Suprapubic skin (tissue), 4 donors: Measurements from ENCODE around the gene C1QTNF9. TPM values are rescaled to one million over a fixed set of nuclear protein-coding genes. Genes with fewer than 3 reads are reported as not detected.

ENCODE experiments used
- DNase-seq, 2 donors: peaks; one replicate each; pipeline ENCODE4 v3.0.0-alpha.2; 2019; ENCODE audit warnings: low spot score in 2 of 2
- H3K27ac ChIP-seq: fragments of 200-600 bp; sonication (generic); one replicate; pipeline ENCODE4 v1.5.1; 2019
- H3K27me3 ChIP-seq: fragments of 200-600 bp; sonication (generic); one replicate; pipeline ENCODE4 v1.5.1; 2019
- H3K36me3 ChIP-seq: fragments of 200-600 bp; sonication (generic); one replicate; pipeline ENCODE4 v1.5.1; 2019
- H3K4me1 ChIP-seq: fragments of 200-600 bp; sonication (generic); one replicate; pipeline ENCODE4 v1.5.1; 2019
- H3K4me3 ChIP-seq: fragments of 200-600 bp; sonication (generic); one replicate; pipeline ENCODE4 v1.5.1; 2019; ENCODE audit warnings: mild to moderate bottlenecking
- H3K9me3 ChIP-seq: fragments of 200-600 bp; sonication (generic); one replicate; pipeline ENCODE4 v1.5.1; 2019
- EP300 ChIP-seq: sonication (generic); formaldehyde crosslinking; IDR thresholded peaks from one replicate; pipeline ENCODE4 v1.6.1; 2017; ENCODE audit warnings: antibody characterized with exemption
- POLR2A ChIP-seq, 2 donors: fragments of 450-650 bp; IDR thresholded peaks; one replicate each; pipeline ENCODE4 v1.6.1; 2017; ENCODE audit warnings: antibody characterized with exemption in 2 of 2, mild to moderate bottlenecking in 2 of 2, moderate library complexity in 2 of 2
- POLR2AphosphoS5 ChIP-seq, 3 donors: sonication (generic); formaldehyde crosslinking; IDR thresholded peaks; one replicate each; pipeline ENCODE4 v1.6.1; 2017; ENCODE audit warnings: antibody characterized with exemption in 3 of 3
- WGBS: methylation state at CpG from one replicate; pipeline ENCODE4 v1.1.5; 2018; 5-methylcytosine and 5-hydroxymethylcytosine counted together
- total RNA-seq, 4 donors: library from RNA; depleted of rRNA; stranded (reverse); fragments of >200 nt; gene quantifications; one replicate each; pipeline ENCODE4 v1.1.0, GENCODE V29; 2016
- TF ChIP-seq, protein P1 (sequence below), 2 donors: fragments of 200-600 bp in 1 of 2; fragments of 450-650 bp in 1 of 2; sonication (generic) in 1 of 2; IDR thresholded peaks; one replicate each; pipeline ENCODE4 v1.5.1; 2016 to 2019; ENCODE audit warnings: antibody characterized with exemption in 2 of 2, mild to moderate bottlenecking in 1 of 2, moderate library complexity in 1 of 2

The C1QTNF9 gene
- total RNA-seq, 4 donors from 2014 or later, result 0.42 to 0.49 TPM; not detected in 2

DNA sequence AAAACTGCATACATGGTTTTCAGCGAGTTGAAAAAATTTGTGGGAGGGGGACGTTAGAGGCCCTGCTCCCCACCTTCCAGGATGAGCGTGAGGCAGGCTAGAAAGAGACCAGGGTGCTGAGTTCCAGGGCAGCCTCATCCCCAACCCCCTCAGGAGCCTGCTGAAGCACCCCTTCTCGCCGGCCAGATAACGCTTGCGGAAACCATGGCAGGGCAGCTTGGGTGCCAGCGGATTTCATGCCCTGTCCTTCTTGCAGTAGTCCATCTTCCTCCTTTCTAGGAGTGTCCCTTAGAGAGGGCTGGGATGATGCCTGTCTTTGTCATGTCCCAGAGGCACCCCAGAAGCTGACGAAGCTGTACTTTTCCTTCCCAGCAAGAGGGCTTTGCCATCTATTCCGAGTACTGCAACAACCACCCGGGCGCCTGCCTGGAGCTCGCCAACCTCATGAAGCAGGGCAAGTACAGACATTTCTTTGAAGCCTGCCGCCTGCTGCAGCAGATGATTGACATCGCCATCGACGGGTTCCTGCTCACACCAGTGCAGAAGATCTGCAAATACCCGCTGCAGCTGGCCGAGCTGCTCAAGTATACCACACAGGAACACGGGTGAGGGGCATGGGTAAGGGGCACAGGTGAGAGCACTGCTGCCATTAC lies 19.0 kb upstream of the C1QTNF9 start:
- H3K36me3 ChIP-seq, result peaks cover 71% of the 10 kb centered on the region
- 78% methylated on average over 16 of the region's 20 CpGs for WGBS

DNA sequence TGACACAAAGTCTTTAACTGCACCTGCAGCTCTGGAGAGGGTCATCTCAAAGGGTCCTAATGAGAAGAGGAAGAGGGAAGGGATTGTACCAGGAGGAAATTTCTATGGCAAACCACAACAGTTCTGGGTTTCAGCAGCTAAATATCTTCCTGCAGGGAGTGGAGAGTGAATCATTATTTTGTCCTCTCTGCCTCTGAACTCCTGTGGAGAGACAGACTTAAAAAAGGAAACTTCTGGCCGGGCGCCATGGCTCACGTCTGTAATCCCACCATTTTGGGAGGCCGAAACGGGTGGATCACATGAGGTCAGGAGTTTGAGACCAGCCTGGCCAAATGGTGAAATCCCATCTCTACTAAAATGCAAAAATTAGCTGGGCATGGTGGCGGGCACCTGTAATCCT lies 16.9 kb upstream of the C1QTNF9 start:
- DNase-seq, result no peak
- Histone ChIP-seq H3K4me1 (no peaks in the 10 kb centered on the region), H3K27me3 (no peaks in the 10 kb centered on the region), H3K36me3 (peaks cover 68% of the 10 kb centered on the region), H3K9me3 (no peaks in the 10 kb centered on the region), H3K4me3 (no peak overlapping the region), H3K27ac (no peak overlapping the region)
- TF ChIP-seq POLR2AphosphoS5 (IDR thresholded peaks at IDR 0.05) (no peak), POLR2A (IDR thresholded peaks at IDR 0.05) (no peak), EP300 (no peak)
- TF ChIP-seq, protein P1, sequence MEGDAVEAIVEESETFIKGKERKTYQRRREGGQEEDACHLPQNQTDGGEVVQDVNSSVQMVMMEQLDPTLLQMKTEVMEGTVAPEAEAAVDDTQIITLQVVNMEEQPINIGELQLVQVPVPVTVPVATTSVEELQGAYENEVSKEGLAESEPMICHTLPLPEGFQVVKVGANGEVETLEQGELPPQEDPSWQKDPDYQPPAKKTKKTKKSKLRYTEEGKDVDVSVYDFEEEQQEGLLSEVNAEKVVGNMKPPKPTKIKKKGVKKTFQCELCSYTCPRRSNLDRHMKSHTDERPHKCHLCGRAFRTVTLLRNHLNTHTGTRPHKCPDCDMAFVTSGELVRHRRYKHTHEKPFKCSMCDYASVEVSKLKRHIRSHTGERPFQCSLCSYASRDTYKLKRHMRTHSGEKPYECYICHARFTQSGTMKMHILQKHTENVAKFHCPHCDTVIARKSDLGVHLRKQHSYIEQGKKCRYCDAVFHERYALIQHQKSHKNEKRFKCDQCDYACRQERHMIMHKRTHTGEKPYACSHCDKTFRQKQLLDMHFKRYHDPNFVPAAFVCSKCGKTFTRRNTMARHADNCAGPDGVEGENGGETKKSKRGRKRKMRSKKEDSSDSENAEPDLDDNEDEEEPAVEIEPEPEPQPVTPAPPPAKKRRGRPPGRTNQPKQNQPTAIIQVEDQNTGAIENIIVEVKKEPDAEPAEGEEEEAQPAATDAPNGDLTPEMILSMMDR (IDR thresholded peaks at IDR 0.05), result no peak
- 85% methylated on average over 6 of the region's 6 CpGs for WGBS

More for the DNA sequence above, 19.0 kb upstream of the C1QTNF9 start:
- Histone ChIP-seq H3K9me3 (no peaks in the 10 kb centered on the region), H3K27me3 (no peaks in the 10 kb centered on the region), H3K27ac (no peak overlapping the region), H3K4me1 (no peaks in the 10 kb centered on the region), H3K4me3 (no peak overlapping the region)
- TF ChIP-seq, protein P1 (IDR thresholded peaks at IDR 0.05), result no peak
- TF ChIP-seq EP300 (no peak), POLR2A (IDR thresholded peaks at IDR 0.05) (no peak), POLR2AphosphoS5 (IDR thresholded peaks at IDR 0.05) (no peak)
- DNase-seq, result no peak

DNA sequence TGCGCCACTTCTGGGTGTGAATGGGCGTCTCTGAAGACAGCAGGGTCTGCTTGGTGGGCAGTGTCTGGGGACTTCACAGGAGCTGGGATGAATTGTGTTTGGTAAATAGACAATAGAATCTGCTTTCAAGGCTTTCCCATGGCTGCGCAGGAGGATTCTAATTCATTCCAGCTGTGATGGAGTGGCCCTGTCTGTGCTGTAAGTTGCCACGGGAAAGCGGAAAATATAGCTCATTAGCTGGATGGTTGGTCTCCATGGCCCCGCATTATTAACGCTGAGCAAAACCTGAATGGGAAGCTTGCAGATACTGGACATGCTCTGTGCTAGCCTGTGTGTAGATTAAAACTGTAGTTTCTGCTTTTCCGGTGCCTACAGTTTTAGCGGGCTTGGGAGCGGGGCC lies 15.6 kb upstream of the C1QTNF9 start:
- DNase-seq, result no peak
- H3K4me1 ChIP-seq, result no peaks in the 10 kb centered on the region
- H3K36me3 ChIP-seq, result peaks cover 77% of the 10 kb centered on the region
- H3K27me3 ChIP-seq, result no peaks in the 10 kb centered on the region
- TF ChIP-seq, protein P1 (IDR thresholded peaks at IDR 0.05), result no peak
- TF ChIP-seq POLR2A (IDR thresholded peaks at IDR 0.05), result no peak
- TF ChIP-seq POLR2AphosphoS5 (IDR thresholded peaks at IDR 0.05), result no peak
- TF ChIP-seq EP300, result no peak
- H3K27ac ChIP-seq, result no peak overlapping the region
- H3K9me3 ChIP-seq, result no peaks in the 10 kb centered on the region
- 84% methylated on average over 10 of the region's 10 CpGs for WGBS
- no peak overlapping the region for H3K4me3 ChIP-seq

DNA sequence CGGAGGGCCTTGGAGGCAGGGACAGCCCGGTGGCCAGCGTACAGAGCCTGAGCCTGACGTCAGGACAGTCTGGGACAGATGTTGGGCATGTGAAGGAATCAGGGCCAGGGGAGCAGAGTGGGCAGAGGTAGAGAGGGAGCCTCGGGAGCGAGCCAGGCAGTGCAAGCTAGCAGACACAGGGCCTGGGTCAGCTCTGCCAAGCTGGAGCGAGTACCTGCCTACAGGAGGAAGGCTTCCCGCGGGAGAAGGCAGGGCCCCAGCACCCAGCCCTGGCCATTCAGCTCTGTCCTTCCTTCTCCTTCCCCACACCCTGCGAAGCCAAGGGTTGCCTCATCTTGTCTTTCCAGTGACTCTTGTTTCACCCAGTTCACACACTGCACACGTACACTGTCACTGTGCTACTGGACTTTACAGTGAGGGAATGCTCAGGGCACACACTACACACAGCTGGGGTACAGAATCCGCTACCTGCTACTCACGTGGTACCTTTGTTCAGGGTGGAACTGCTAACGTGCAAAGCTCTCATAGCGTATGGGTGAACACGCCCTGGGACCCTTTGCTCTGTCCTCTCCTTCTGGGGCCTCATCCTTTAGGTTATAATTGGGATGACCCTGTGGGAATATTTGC lies 9.8 kb upstream of the C1QTNF9 start:
- Histone ChIP-seq H3K36me3 (peaks cover 85% of the 10 kb centered on the region), H3K4me3 (no peak overlapping the region)
- whole genome bisulfite sequencing, result 93% methylated on average over 15 of the region's 16 CpGs

DNA sequence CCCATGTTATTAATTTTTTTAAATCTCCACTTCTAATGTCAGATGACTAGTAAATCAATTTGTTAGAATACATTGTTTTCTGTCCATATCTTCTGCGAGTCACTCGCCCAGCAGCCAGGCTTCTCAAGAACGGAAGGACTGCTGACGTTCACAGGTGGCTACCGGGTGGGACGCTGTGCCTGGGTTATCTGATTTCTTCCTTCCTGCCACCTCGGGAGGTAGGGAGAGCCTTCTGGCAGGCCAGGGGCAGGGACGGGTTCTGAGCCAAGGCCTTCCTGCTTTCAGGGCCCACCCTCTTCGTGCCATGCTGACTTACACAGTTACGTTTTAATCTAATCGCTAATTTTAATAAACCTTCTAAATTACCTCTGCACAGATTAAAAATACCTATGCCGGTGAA lies 7.9 kb upstream of the C1QTNF9 start:
- Histone ChIP-seq H3K27me3 (no peaks in the 10 kb centered on the region), H3K4me1 (no peaks in the 10 kb centered on the region), H3K4me3 (no peak overlapping the region), H3K9me3 (no peaks in the 10 kb centered on the region), H3K36me3 (peaks cover 71% of the 10 kb centered on the region), H3K27ac (no peak overlapping the region)
- WGBS, result 81% methylated on average over 12 of the region's 12 CpGs
- no peak for TF ChIP-seq EP300
- no peak for TF ChIP-seq POLR2AphosphoS5 (IDR thresholded peaks at IDR 0.05)
- TF ChIP-seq, protein P1 (IDR thresholded peaks at IDR 0.05), result no peak
- no peak for TF ChIP-seq POLR2A (IDR thresholded peaks at IDR 0.05)
- DNase-seq, result no peak

More for the DNA sequence above, 9.8 kb upstream of the C1QTNF9 start:
- Histone ChIP-seq H3K27me3 (no peaks in the 10 kb centered on the region), H3K9me3 (no peaks in the 10 kb centered on the region), H3K27ac (no peak overlapping the region), H3K4me1 (no peaks in the 10 kb centered on the region)
- TF ChIP-seq EP300, result no peak
- TF ChIP-seq POLR2AphosphoS5 (IDR thresholded peaks at IDR 0.05), result no peak
- TF ChIP-seq POLR2A (IDR thresholded peaks at IDR 0.05), result no peak
- TF ChIP-seq, protein P1 (IDR thresholded peaks at IDR 0.05), result no peak
- DNase-seq, result no peak
